ENCODE results near the gene SFXN5.

- no peak for TF ChIP-seq POLR2A (IDR thresholded peaks at IDR 0.05)
- TF ChIP-seq, protein P1, sequence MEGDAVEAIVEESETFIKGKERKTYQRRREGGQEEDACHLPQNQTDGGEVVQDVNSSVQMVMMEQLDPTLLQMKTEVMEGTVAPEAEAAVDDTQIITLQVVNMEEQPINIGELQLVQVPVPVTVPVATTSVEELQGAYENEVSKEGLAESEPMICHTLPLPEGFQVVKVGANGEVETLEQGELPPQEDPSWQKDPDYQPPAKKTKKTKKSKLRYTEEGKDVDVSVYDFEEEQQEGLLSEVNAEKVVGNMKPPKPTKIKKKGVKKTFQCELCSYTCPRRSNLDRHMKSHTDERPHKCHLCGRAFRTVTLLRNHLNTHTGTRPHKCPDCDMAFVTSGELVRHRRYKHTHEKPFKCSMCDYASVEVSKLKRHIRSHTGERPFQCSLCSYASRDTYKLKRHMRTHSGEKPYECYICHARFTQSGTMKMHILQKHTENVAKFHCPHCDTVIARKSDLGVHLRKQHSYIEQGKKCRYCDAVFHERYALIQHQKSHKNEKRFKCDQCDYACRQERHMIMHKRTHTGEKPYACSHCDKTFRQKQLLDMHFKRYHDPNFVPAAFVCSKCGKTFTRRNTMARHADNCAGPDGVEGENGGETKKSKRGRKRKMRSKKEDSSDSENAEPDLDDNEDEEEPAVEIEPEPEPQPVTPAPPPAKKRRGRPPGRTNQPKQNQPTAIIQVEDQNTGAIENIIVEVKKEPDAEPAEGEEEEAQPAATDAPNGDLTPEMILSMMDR (IDR thresholded peaks at IDR 0.05), result no peak
These were observed 72.8 kb downstream of the SFXN5 start for GRCh38 chr2:72998724-72999123.

Measured in Peyer's patch (tissue), 4 donors.